ENCODE results near the gene CDH20. TPM values are rescaled to one million over a fixed set of nuclear protein-coding genes. Genes with fewer than 3 reads are reported as not detected.

Gene CDH20
- total RNA-seq, 1 experiment from 2014 or later = not detected

DNA sequence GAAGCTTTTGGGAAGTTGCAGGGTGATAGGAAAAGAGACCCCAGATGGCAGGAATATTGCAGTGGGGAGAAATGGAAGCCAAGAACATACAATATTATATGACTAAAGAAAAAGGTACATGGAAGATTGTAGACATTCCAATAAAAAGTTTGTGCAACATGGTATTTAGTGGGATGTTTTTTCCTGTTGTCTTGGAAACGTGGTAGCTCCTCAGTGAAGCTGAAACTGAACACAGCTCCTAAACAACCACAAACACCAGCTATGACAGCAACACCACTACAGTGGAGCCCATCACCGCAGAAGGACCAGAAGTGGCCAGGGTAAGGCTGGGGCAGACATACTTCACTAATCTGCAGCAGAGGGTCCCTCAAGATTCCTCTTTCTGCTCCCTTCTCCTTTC, 246.8 kb downstream of the CDH20 start:
- Histone ChIP-seq H3K4me1 (ENCODE audit: control insufficient read depth, insufficient read depth, low read length) (no peaks in the 10 kb centered on the region; the same call in 1 of the 2 replicates), H3K9me3 (ENCODE audit: control insufficient read depth, insufficient read depth, low read depth, low read length) (no peaks in the 10 kb centered on the region), H3K27me3 (ENCODE audit: control insufficient read depth, insufficient read depth, low read length) (no peaks in the 10 kb centered on the region), H3K36me3 (ENCODE audit: control insufficient read depth, insufficient read depth, low read length) (no peaks in the 10 kb centered on the region), H3K27ac (ENCODE audit: low read length) (no peak overlapping the region), H3K4me3 (ENCODE audit: low read depth in 2 of 2, low read length in 2 of 2) (no peak overlapping the region)
- ATAC-seq = no peak
- intact Hi-C loops (cut with micrococcal nuclease; ENCODE audit: unreplicated experiment) (no loop called here), in situ Hi-C loops (cut with HindIII; ENCODE audit: low pct_unique_long_range_greater_than_20kb, low sequenced_read_pairs) (no loop called here)
- POLR2A ChIA-PET = no interaction called here
- CTCF ChIA-PET = interaction anchor here (0.5 kb wide), 1 partner anchor 551 kb away, joined by 3 read pairs; no protein-coding TSS in a partner anchor
- TF ChIP-seq REST (IDR thresholded peaks at IDR 0.05; ENCODE audit: insufficient read depth in 1 of 2, low read depth in 2 of 2, low read length in 1 of 2) (no peak), POLR2AphosphoS5 (IDR thresholded peaks at IDR 0.05; ENCODE audit: low read depth, low read length) (no peak), TCF7L2 (IDR thresholded peaks at IDR 0.05; ENCODE audit: low read depth, low read length) (no peak), SIN3A (IDR thresholded peaks at IDR 0.05; ENCODE audit: borderline replicate concordance, insufficient read depth, low read depth, low read length) (no peak)
- TF ChIP-seq, protein P1, sequence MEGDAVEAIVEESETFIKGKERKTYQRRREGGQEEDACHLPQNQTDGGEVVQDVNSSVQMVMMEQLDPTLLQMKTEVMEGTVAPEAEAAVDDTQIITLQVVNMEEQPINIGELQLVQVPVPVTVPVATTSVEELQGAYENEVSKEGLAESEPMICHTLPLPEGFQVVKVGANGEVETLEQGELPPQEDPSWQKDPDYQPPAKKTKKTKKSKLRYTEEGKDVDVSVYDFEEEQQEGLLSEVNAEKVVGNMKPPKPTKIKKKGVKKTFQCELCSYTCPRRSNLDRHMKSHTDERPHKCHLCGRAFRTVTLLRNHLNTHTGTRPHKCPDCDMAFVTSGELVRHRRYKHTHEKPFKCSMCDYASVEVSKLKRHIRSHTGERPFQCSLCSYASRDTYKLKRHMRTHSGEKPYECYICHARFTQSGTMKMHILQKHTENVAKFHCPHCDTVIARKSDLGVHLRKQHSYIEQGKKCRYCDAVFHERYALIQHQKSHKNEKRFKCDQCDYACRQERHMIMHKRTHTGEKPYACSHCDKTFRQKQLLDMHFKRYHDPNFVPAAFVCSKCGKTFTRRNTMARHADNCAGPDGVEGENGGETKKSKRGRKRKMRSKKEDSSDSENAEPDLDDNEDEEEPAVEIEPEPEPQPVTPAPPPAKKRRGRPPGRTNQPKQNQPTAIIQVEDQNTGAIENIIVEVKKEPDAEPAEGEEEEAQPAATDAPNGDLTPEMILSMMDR (IDR thresholded peaks at IDR 0.05) = no peak
- BruUV-seq (replicated peaks) = no TSS peak
- no peak for DNase-seq (ENCODE audit: low read depth, low spot score)

- BruUV-seq (replicated peaks) = no TSS peak
- Histone ChIP-seq H3K36me3 (ENCODE audit: control insufficient read depth, insufficient read depth, low read length) (no peaks in the 10 kb centered on the region), H3K27me3 (ENCODE audit: control insufficient read depth, insufficient read depth, low read length) (no peaks in the 10 kb centered on the region), H3K4me1 (ENCODE audit: control insufficient read depth, insufficient read depth, low read length) (no peaks in the 10 kb centered on the region; the same call in 1 of the 2 replicates), H3K9me3 (ENCODE audit: control insufficient read depth, insufficient read depth, low read depth, low read length) (no peaks in the 10 kb centered on the region), H3K27ac (ENCODE audit: low read length) (no peak overlapping the region), H3K4me3 (ENCODE audit: low read depth in 2 of 2, low read length in 2 of 2) (peak overlapping the region; percentile 17 to 37; a peak in 3 of 4 replicates)
- ChIA-PET CTCF (interaction anchor here (0.6 kb wide), 2 partner anchors 35 to 220 kb away, joined by 5 to 8 read pairs; no protein-coding TSS in a partner anchor), POLR2A (no interaction called here)
- in situ Hi-C loops (cut with HindIII; ENCODE audit: low pct_unique_long_range_greater_than_20kb, low sequenced_read_pairs) (no loop called here), intact Hi-C loops (cut with micrococcal nuclease; ENCODE audit: unreplicated experiment) (loop anchor here (2.0 kb wide), 1 partner anchor 549 kb away; no protein-coding TSS in a partner anchor)
- no peak for TF ChIP-seq POLR2AphosphoS5 (IDR thresholded peaks at IDR 0.05; ENCODE audit: low read depth, low read length)
- TF ChIP-seq, protein P1 (IDR thresholded peaks at IDR 0.05) = peak; percentile 84
- DNase-seq (ENCODE audit: low read depth, low spot score) (peak; percentile 35), ATAC-seq (peak; percentile 91)
Measured at GRCh38 chr18:61581578-61582201, 248.5 kb downstream of the CDH20 start.

Measured in Panc1 (cell line).